ENCODE results near the gene KMT2E.
"Not testable (repeated sequence)": the region's sequence is repeated elsewhere in the genome, so short reads cannot be mapped to it uniquely, and the experiment has no call there.

KMT2E gene

DNA sequence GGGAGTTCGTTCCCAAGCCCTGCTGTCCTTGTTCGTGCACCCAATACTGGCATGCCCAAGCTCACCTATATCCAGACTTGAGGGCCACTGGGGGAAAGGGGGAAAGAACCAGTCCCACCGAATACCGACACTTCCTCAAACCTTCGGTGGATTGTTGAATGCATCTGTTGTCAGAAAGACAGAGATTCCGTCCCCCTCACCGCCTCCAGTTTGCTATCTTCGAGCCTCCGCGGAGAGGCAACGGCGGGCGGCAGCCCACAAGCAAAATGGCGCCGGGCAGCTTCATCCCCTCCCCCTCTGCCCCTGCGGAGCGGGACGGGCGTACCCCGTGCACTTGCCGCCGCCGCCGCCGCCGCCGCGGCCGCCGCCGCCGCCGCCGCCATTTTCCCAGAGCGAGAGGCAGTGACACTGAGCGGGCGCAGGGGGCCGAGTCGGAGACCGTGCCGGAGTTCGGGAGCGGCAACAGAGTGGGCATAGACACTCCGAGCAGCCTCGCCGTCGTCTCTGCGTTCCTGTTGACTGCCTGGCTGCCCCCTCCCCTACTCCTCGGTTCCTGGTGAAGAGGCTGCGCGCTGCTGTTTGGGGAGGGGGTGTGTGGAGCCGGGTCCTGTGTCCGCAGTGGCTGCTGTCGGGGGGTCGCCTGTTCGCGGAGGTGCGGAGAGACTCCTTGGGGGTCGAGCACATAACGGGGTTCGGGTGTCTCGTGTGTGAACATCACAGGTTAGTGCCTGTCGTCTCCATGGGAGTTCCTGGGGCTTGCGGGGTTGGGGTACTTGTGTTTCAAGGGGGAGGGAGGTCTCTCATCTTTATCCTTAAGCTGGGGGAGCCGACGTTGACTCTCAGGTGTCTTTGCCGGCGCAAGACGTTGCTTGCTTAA is at the start of gene KMT2E:
Gene KMT2E, plus strand, starts transcription at position 390 of the 877 bp plus-strand sequence. CDS start 26,748 bp downstream, outside the sequence.
- peak; percentile 84 for DNase-seq (ENCODE audit: low read depth, low spot score)

- DNase-seq (ENCODE audit: low read depth, low spot score): no peak
These were observed 49.3 kb upstream of the KMT2E start for GRCh38 chr7:104964626-104965236.

- no peak for DNase-seq (ENCODE audit: low read depth, low spot score)
These were observed 48.0 kb upstream of the KMT2E start for GRCh38 chr7:104966022-104966421.

DNA sequence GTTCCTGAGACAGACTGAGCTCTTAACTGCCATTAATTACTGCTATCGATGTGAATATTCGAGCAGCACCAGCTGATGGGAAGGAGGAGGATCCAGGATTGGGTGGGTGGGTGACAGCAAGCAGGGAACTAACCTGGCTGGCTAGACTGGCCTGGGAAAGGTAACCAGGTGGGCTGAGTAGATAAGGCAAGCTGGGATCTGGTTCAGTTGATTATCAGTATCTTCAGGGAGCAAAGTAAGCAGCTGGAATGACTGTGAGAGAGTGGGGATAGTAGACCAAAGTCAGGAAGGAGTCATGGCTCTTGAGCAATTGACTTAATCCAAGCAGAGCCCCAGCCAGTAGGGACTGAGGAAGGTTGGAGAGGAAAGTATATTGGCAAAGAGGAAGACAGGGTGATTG is 46.9 kb upstream of the KMT2E start:
- no peak for DNase-seq (ENCODE audit: low read depth, low spot score)

- no peak for DNase-seq (ENCODE audit: low read depth, low spot score)
These were observed 46.4 kb upstream of the KMT2E start for GRCh38 chr7:104967595-104967994.

GRCh38 chr7:104968648-104969047 is 45.4 kb upstream of the KMT2E start:
- no peak for DNase-seq (ENCODE audit: low read depth, low spot score)

DNA sequence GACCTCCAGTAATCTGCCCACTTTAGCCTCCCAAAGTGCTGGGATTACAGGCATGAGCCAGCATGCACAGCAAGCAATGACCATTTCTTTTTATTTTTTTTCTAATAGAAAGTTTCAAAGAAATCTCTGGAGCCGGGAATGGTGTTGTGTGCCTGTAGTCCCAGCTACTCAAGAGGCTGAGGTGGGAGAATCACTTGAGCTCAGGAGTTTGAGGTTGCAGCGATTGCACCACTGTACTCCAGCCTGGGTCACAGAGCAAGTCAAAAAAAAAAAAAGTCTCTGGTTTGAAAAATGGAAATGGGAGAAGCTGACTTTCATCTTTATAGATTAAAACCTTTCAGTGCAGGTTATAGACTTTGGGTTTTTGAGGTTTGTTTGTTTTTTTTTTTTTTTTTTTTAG is 44.8 kb upstream of the KMT2E start:
- no peak for DNase-seq (ENCODE audit: low read depth, low spot score)

DNA sequence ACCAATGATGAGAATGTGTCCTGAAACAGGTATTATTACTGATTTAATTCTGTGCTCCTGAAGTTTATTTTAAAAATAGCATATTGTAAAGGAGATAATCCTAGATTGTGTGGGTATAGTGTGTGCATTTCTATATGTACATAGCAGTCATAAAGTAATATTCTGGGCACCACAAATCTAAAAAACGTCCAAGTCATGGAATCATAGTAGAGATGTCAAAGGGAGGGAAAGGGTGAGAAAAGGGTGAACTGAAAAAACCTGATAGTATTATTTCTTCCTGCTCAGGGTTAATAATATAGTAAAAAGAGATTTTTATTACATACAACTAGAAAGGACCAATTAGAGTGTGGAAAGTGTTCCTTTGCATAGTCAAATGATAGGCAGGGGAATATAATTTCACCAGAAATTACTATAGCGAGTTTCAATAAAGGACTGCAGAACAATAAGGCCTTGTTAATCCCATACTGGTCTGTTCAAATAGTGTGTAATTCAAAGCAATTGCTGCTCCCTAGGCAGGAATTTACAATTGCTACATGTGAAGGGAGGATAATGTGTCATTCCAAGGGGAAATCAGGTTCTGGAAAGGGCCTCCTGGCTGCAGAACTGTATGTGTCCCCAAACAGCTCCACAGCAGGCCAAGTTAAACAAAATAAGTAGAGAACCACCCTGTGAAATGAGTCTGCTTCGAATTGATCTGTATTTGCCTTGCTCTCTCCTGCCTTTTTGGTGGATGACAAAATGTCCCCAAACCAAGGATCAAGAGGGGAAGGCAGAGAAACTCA is 42.5 kb upstream of the KMT2E start:
- no peak for DNase-seq (ENCODE audit: low read depth, low spot score)

- DNase-seq (ENCODE audit: low read depth, low spot score): no peak
These were observed 41.5 kb upstream of the KMT2E start for GRCh38 chr7:104972500-104972899.

GRCh38 chr7:104973227-104973626 is 40.8 kb upstream of the KMT2E start:
- no peak for DNase-seq (ENCODE audit: low read depth, low spot score)

- DNase-seq (ENCODE audit: low read depth, low spot score): no peak
These were observed 40.0 kb upstream of the KMT2E start for GRCh38 chr7:104973909-104974415.

DNA sequence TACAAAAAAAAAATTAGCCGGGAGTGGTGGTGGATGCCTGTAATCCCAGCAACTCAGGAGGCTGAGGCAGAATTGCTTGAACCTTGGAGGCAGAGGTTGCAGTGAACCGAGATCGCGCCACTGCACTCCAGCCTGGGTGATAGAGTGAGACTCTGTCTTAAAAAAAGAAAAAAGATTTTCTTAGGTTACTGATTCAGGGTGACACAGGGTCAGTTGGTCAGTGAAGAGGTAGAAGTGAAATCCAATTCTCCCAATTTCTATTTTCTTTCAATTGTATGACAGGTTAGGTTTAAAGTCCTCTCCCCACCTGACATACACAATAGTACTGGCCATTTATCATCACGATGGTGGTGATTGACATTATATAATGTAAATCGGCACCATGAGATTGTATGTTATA is 38.5 kb upstream of the KMT2E start:
- DNase-seq (ENCODE audit: low read depth, low spot score): not testable (repeated sequence)

DNA sequence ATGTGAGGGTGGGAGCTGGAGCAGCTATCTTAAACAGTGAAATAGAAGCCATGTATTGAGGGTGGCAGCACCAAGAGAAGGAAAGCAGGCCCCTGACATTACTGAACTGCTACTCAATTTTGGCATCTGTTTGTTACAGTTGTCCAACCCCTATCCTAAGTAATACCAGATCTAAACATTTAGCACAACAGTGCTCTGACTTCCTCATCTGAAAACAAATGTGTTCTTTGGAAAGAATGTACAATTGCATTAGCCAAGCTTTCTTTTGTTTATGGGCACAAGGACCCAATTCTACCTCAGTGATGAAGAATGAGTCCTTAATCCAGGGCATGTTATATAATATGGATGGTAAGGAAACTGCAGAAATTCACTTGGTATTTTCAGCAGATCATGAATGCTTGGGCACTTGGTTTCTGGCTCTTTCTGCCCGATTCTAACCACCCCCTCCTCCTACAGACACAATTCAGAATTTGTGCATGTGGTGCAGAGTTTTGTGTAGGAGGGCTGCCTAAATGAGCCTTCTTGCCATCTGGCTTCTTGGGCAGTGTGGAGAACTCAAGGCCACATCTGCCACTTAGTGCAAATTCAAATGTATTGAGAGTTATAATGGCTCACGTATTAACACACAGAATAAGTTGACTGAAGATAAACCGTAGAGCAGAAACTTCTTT is 36.9 kb upstream of the KMT2E start:
- DNase-seq (ENCODE audit: low read depth, low spot score): no peak

- no peak for DNase-seq (ENCODE audit: low read depth, low spot score)
These were observed 35.5 kb upstream of the KMT2E start for GRCh38 chr7:104978460-104978859.

- DNase-seq (ENCODE audit: low read depth, low spot score): no peak
These were observed 34.7 kb upstream of the KMT2E start for GRCh38 chr7:104979167-104979841.

GRCh38 chr7:104980440-104980839 is 33.6 kb upstream of the KMT2E start:
- no peak for DNase-seq (ENCODE audit: low read depth, low spot score)

GRCh38 chr7:104980841-104981671 is 32.9 kb upstream of the KMT2E start:
- no peak for DNase-seq (ENCODE audit: low read depth, low spot score)

- DNase-seq (ENCODE audit: low read depth, low spot score): no peak
These were observed 32.4 kb upstream of the KMT2E start for GRCh38 chr7:104981672-104982037.

DNA sequence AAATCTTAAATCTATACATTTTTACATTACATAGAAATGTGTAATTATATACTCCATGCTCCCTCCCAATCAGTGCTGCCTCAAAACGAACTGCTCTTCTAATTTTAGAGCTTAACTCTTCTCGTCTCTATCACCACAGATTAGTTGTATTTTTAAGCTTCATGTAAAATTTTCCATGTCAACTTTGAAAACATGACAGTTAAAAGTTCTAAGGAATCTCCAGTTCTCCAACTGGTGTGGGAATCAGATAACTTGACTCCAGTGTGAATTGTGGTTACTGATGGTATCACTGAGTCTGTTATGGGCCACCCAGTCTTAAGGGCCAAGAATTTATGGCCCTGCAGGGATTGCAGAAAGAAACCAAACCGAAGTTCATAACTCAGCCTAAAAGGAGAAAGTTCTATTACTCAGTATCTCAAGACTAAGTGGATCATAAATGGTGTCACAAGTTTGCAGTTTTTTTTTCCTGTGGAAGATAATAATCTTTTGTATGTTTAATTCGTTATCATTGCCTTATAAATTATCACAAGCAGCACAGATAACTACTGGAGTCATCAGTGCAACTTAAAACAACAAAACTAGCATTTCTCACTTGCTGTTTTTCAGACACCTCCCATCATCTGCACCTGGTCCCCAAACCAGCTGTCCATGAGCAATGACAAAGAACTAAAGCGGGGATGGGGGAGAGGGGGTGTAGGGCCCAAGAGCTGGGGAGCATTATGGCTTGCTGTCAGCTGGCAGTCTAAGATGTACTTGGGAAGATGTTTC is 31.5 kb upstream of the KMT2E start:
- no peak for DNase-seq (ENCODE audit: low read depth, low spot score)
